ENCODE measurements around the gene TBX21.

Gene TBX21

GRCh38 chr17:47728214-47728877 is 4.7 kb upstream of the TBX21 start:
- POLR2A ChIA-PET = interaction anchor here (0.6 kb wide), 1 partner anchor 175 kb away, joined by 3 read pairs; no protein-coding TSS in a partner anchor
- no peak for TF ChIP-seq CTCF (IDR thresholded peaks at IDR 0.05; ENCODE audit: control extremely low read depth, extremely low read depth, low read depth, missing control alignments)

GRCh38 chr17:47729476-47729875 is 3.6 kb upstream of the TBX21 start:
- ChIA-PET POLR2A (no interaction called here), CTCF (interaction anchor here (1.0 to 7.0 kb wide), 3 partner anchors 12 to 25 kb away, joined by 3 to 72 read pairs (median 3); no protein-coding TSS in a partner anchor)
- DNase-seq (ENCODE audit: extremely low spot score) = no peak
- TF ChIP-seq CTCF (IDR thresholded peaks at IDR 0.05; ENCODE audit: control extremely low read depth, extremely low read depth, low read depth, missing control alignments) = no peak

More at GRCh38 chr17:47728214-47728877, 4.7 kb upstream of the TBX21 start:
- CTCF ChIA-PET = interaction anchor here (1.0 to 7.0 kb wide), 3 partner anchors 11 to 30 kb away, joined by 3 to 72 read pairs (median 6); no protein-coding TSS in a partner anchor
- DNase-seq (ENCODE audit: extremely low spot score) = no peak

GRCh38 chr17:47730681-47731080 is 2.4 kb upstream of the TBX21 start:
- CTCF ChIA-PET = interaction anchor here (1.6 to 7.0 kb wide), 3 partner anchors 14 to 26 kb away, joined by 3 to 72 read pairs (median 15); no protein-coding TSS in a partner anchor
- POLR2A ChIA-PET = no interaction called here
- DNase-seq (ENCODE audit: extremely low spot score) = no peak
- no peak for TF ChIP-seq CTCF (IDR thresholded peaks at IDR 0.05; ENCODE audit: control extremely low read depth, extremely low read depth, low read depth, missing control alignments)

GRCh38 chr17:47731396-47731795 is 1.6 kb upstream of the TBX21 start:
- CTCF ChIA-PET = interaction anchor here (2.6 to 7.0 kb wide), 3 partner anchors 14 to 33 kb away, joined by 15 to 72 read pairs (median 31); no protein-coding TSS in a partner anchor
- POLR2A ChIA-PET = no interaction called here
- no peak for DNase-seq (ENCODE audit: extremely low spot score)
- no peak for TF ChIP-seq CTCF (IDR thresholded peaks at IDR 0.05; ENCODE audit: control extremely low read depth, extremely low read depth, low read depth, missing control alignments)

- DNase-seq (ENCODE audit: extremely low spot score) = no peak
- no peak for TF ChIP-seq CTCF (IDR thresholded peaks at IDR 0.05; ENCODE audit: control extremely low read depth, extremely low read depth, low read depth, missing control alignments)
- ChIA-PET POLR2A (interaction anchor here (0.6 to 1.5 kb wide), 8 partner anchors 9 to 72 kb away, joined by 3 to 8 read pairs (median 4); no protein-coding TSS in a partner anchor), CTCF (interaction anchor here (0.8 to 7.0 kb wide), 20 partner anchors 8 to 157 kb away, joined by 3 to 72 read pairs (median 4); partner anchors contain the start of gene KPNB1)
These were observed 513 bp upstream of the TBX21 start for GRCh38 chr17:47732399-47733046.

- POLR2A ChIA-PET = interaction anchor here (1.0 to 1.5 kb wide), 4 partner anchors 10 to 33 kb away, joined by 3 to 8 read pairs (median 4); no protein-coding TSS in a partner anchor
- no peak for TF ChIP-seq CTCF (IDR thresholded peaks at IDR 0.05; ENCODE audit: control extremely low read depth, extremely low read depth, low read depth, missing control alignments)
These were observed 806 bp downstream of the TBX21 start for GRCh38 chr17:47733674-47734410.

More at GRCh38 chr17:47733674-47734410, 806 bp downstream of the TBX21 start:
- DNase-seq (ENCODE audit: extremely low spot score) = no peak
- CTCF ChIA-PET = interaction anchor here (0.6 to 7.0 kb wide), 19 partner anchors 8 to 155 kb away, joined by 3 to 72 read pairs (median 4); partner anchors contain the start of gene KPNB1

Data from GM10248 (cell line).